Panc1 (cell line): ENCODE measurements around the gene RC3H1. TPM values are rescaled to one million over a fixed set of nuclear protein-coding genes. Genes with fewer than 3 reads are reported as not detected.

Experiments used
- ATAC-seq: fragments of 200-7000 bp; cut with Tn5 transposase; 2 replicates; pipeline ENCODE4 v1.9.1; 2020; ENCODE audit warnings: mild to moderate bottlenecking, moderate library complexity
- BruUV-seq: library from RNA; stranded (reverse); fragments of 400-500 nt; replicated peaks from 2 replicates; lab custom pipeline; 2021; lab: Mats Ljungman, UMichigan
- CTCF ChIA-PET: fragments of 300-600 bp; sonication (Branson Sonifier 250); formaldehyde crosslinking; loops from one replicate; lab custom pipeline; 2022; ENCODE audit warnings: antibody characterized with exemption; lab: Charles Lee
- POLR2A ChIA-PET: fragments of 300-600 bp; sonication (Branson Sonifier 250); formaldehyde crosslinking; loops from one replicate; lab custom pipeline; 2022; ENCODE audit warnings: antibody characterized with exemption; lab: Charles Lee
- DNase-seq: peaks from one replicate; pipeline ENCODE4 v3.0.0-alpha.2; 2010; ENCODE audit warnings: low read depth, low spot score
- H3K27ac ChIP-seq: 2 replicates; pipeline ENCODE4 v1.5.1; 2011; ENCODE audit warnings: mild to moderate bottlenecking, low read length, inconsistent platforms
- H3K27me3 ChIP-seq: fragments of 200-500 bp; sonication (Bioruptor generic); 2 replicates; pipeline ENCODE4 v1.6.0; 2014; ENCODE audit warnings: low read length, inconsistent platforms; ENCODE audit not compliant: control insufficient read depth, insufficient read depth
- H3K36me3 ChIP-seq: fragments of 200-500 bp; sonication (Bioruptor generic); 2 replicates; pipeline ENCODE4 v1.5.1; 2014; ENCODE audit warnings: inconsistent platforms, mild to moderate bottlenecking, low read length, moderate library complexity; ENCODE audit not compliant: control insufficient read depth, insufficient read depth
- H3K4me1 ChIP-seq: 2 replicates; pipeline ENCODE4 v1.5.1; 2011; ENCODE audit warnings: inconsistent platforms, mild to moderate bottlenecking, low read length, moderate library complexity; ENCODE audit not compliant: control insufficient read depth, insufficient read depth
- H3K4me3 ChIP-seq, 2 experiments: 2 replicates each; pipeline ENCODE4 v1.5.1; 2011 to 2012; ENCODE audit warnings: low read depth in 2 of 2, low read length in 2 of 2, mild to moderate bottlenecking in 2 of 2, inconsistent platforms in 1 of 2, moderate library complexity in 1 of 2
- H3K9me3 ChIP-seq: fragments of 200-500 bp; sonication (Bioruptor generic); 2 replicates; pipeline ENCODE4 v1.5.1; 2014; ENCODE audit warnings: low read depth, mild to moderate bottlenecking, inconsistent platforms, low read length, moderate library complexity; ENCODE audit not compliant: control insufficient read depth, insufficient read depth
- CTCF ChIP-seq: fragments of 450-650 bp; IDR thresholded peaks from 2 replicates; pipeline ENCODE4 v1.5.1; 2017; ENCODE audit warnings: mild to moderate bottlenecking
- POLR2AphosphoS5 ChIP-seq: IDR thresholded peaks from 2 replicates; pipeline ENCODE4 v1.6.1; 2012; ENCODE audit warnings: mild to moderate bottlenecking, low read depth, low read length, moderate library complexity
- SIN3A ChIP-seq: IDR thresholded peaks from 2 replicates; pipeline ENCODE4 v1.6.1; 2012; ENCODE audit warnings: low read depth, mild to moderate bottlenecking, low read length, moderate library complexity, borderline replicate concordance; ENCODE audit not compliant: insufficient read depth
- TCF7L2 ChIP-seq: IDR thresholded peaks from 2 replicates; pipeline ENCODE4 v1.6.1; 2011; ENCODE audit warnings: mild to moderate bottlenecking, low read depth, low read length, inconsistent platforms
- in situ Hi-C: cut with HindIII; loops from 2 replicates; pipeline ENCODE4 v1.10.0; 2016; ENCODE audit warnings: low sequenced_read_pairs, low pct_unique_long_range_greater_than_20kb
- intact Hi-C: fragments of 100-400 bp; cut with micrococcal nuclease; formaldehyde crosslinking; loops from one replicate; pipeline ENCODE4 v1.10.0; 2022; ENCODE audit not compliant: unreplicated experiment
- total RNA-seq: library from RNA; stranded (reverse); gene quantifications from one replicate; pipeline ENCODE4 v1.2.1, GENCODE V29; 2021; ENCODE audit not compliant: unreplicated experiment
- TF ChIP-seq, protein P1 (sequence below), 2 experiments: IDR thresholded peaks; 2 replicates each; pipeline ENCODE4 v1.6.1; 2011 to 2012; ENCODE audit warnings: low read depth in 2 of 2, control low read depth in 1 of 2, low read length in 1 of 2, mild to moderate bottlenecking in 1 of 2, moderate library complexity in 1 of 2; ENCODE audit not compliant: insufficient read depth in 1 of 2

Gene RC3H1
- total RNA-seq, 1 experiment from 2014 or later = 21.4 TPM

DNA sequence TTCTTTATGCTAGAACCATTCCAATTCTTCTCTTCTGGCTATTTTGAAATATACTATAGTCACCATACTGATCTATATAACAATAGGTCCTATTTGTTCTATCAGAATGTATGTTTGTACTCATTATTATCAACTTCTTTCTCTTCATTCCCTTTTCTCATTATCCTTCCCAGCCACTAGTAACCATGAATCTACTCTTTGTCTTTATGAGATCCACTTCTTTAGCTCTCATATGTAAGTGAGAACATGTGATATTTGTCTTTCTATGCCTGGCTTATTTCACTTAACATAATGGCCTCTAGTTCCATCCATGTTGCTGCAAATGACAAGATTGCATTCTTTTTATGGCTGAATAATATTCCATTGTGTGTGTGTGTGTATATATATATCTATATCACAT is 31.7 kb upstream of the RC3H1 start:
- no peaks in the 10 kb centered on the region for H3K36me3 ChIP-seq
- intact Hi-C loops = no loop called here
- ChIA-PET CTCF (no interaction called here), POLR2A (no interaction called here)
- H3K4me3 ChIP-seq = no peak overlapping the region
- no peaks in the 10 kb centered on the region for H3K27me3 ChIP-seq
- in situ Hi-C loops = no loop called here
- no peaks in the 10 kb centered on the region for H3K9me3 ChIP-seq
- TF ChIP-seq POLR2AphosphoS5 = no peak
- no peak for TF ChIP-seq SIN3A
- no peak for TF ChIP-seq CTCF
- TF ChIP-seq, protein P1, sequence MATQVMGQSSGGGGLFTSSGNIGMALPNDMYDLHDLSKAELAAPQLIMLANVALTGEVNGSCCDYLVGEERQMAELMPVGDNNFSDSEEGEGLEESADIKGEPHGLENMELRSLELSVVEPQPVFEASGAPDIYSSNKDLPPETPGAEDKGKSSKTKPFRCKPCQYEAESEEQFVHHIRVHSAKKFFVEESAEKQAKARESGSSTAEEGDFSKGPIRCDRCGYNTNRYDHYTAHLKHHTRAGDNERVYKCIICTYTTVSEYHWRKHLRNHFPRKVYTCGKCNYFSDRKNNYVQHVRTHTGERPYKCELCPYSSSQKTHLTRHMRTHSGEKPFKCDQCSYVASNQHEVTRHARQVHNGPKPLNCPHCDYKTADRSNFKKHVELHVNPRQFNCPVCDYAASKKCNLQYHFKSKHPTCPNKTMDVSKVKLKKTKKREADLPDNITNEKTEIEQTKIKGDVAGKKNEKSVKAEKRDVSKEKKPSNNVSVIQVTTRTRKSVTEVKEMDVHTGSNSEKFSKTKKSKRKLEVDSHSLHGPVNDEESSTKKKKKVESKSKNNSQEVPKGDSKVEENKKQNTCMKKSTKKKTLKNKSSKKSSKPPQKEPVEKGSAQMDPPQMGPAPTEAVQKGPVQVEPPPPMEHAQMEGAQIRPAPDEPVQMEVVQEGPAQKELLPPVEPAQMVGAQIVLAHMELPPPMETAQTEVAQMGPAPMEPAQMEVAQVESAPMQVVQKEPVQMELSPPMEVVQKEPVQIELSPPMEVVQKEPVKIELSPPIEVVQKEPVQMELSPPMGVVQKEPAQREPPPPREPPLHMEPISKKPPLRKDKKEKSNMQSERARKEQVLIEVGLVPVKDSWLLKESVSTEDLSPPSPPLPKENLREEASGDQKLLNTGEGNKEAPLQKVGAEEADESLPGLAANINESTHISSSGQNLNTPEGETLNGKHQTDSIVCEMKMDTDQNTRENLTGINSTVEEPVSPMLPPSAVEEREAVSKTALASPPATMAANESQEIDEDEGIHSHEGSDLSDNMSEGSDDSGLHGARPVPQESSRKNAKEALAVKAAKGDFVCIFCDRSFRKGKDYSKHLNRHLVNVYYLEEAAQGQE (IDR thresholded peaks at IDR 0.05; ENCODE audit: insufficient read depth in 1 of 2, low read depth in 2 of 2, low read length in 1 of 2) = no peak
- TF ChIP-seq TCF7L2 = no peak
- H3K27ac ChIP-seq = no peak overlapping the region
- DNase-seq = no peak
- ATAC-seq = no peak
- no peaks in the 10 kb centered on the region for H3K4me1 ChIP-seq
- BruUV-seq = no TSS peak

DNA sequence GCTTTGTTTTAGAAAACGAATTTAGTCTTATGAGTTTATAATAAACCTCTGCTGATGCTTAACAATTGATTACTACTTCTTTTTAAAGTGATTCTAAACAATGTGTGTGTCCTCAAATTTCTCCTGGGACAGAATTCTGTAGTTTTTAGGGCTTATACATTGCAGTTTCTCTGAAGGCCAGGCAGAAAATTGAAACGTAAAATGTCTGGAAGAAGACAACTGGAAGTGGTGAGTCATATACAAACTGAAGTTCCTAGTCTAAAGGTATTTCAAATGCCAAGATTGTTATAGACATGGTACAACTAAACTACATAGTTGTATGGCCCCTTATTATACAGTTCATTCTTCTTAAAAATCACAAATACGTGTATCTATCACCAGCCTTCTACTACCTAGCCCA is 30.5 kb upstream of the RC3H1 start:
- no peak for TF ChIP-seq TCF7L2
- TF ChIP-seq POLR2AphosphoS5 = no peak
- Histone ChIP-seq H3K27ac (no peak overlapping the region), H3K9me3 (no peaks in the 10 kb centered on the region), H3K27me3 (no peaks in the 10 kb centered on the region), H3K4me1 (no peaks in the 10 kb centered on the region), H3K36me3 (no peaks in the 10 kb centered on the region), H3K4me3 (no peak overlapping the region)
- in situ Hi-C loops (no loop called here), intact Hi-C loops (no loop called here)
- POLR2A ChIA-PET = no interaction called here
- ATAC-seq (no peak), DNase-seq (no peak)
- CTCF ChIA-PET = no interaction called here
- no TSS peak for BruUV-seq

GRCh38 chr1:174051956-174052355 is 29.8 kb upstream of the RC3H1 start:
- CTCF ChIA-PET = no interaction called here
- H3K36me3 ChIP-seq = no peaks in the 10 kb centered on the region
- no TSS peak for BruUV-seq
- no peak overlapping the region for H3K27ac ChIP-seq
- DNase-seq = no peak
- H3K9me3 ChIP-seq = no peaks in the 10 kb centered on the region
- no peaks in the 10 kb centered on the region for H3K27me3 ChIP-seq
- no peak for ATAC-seq
- intact Hi-C loops = no loop called here
- in situ Hi-C loops = no loop called here
- POLR2A ChIA-PET = no interaction called here
- TF ChIP-seq POLR2AphosphoS5 = no peak
- no peak for TF ChIP-seq SIN3A
- TF ChIP-seq CTCF = no peak
- no peak for TF ChIP-seq TCF7L2
- TF ChIP-seq, protein P1 (IDR thresholded peaks at IDR 0.05; ENCODE audit: insufficient read depth in 1 of 2, low read depth in 2 of 2, low read length in 1 of 2) = no peak
- no peaks in the 10 kb centered on the region for H3K4me1 ChIP-seq
- no peak overlapping the region for H3K4me3 ChIP-seq
